ENCODE results near the gene LURAP1L. TPM values are rescaled to one million over a fixed set of nuclear protein-coding genes. Genes with fewer than 3 reads are reported as not detected.

LURAP1L gene
- total and polyA plus RNA-seq, 9 of the 15 experiments (the other 6 are each of a cell fraction or from before 2014, with no cell fraction given) = 0.06 to 0.28 (median 0.07) TPM; not detected in 4

- no peaks in the 10 kb centered on the region for H4K20me1 ChIP-seq (replicated peaks; ENCODE audit: control insufficient read depth, insufficient read depth, low read length)
- H3K9me1 ChIP-seq (ENCODE audit: control insufficient read depth, insufficient read depth, low read length) = no peaks in the 10 kb centered on the region
- H3K27me3 ChIP-seq (ENCODE audit: control insufficient read depth in 2 of 2, insufficient read depth in 2 of 2, low read length in 2 of 2) = no peaks in the 10 kb centered on the region
- in situ Hi-C loops (cut with MboI) = no loop called here
- H3K9ac ChIP-seq (ENCODE audit: insufficient read depth in 1 of 2, low read depth in 2 of 2, low read length in 2 of 2) = no peak overlapping the region
- ChIA-PET POLR2A (no interaction called here), CTCF (ENCODE audit: low intra/inter-chr PET ratio) (no interaction called here)
- FAIRE-seq (no peak), ATAC-seq (no peak), DNase-seq (ENCODE audit: extremely low read depth in 1 of 4, low spot score in 3 of 4) (no peak)
- intact Hi-C loops (cut with micrococcal nuclease) = no loop called here
- H3K9me3 ChIP-seq (replicated peaks; ENCODE audit: control insufficient read depth, insufficient read depth, low read depth, low read length) = no peaks in the 10 kb centered on the region
- no peak overlapping the region for H3K4me2 ChIP-seq (ENCODE audit: insufficient read depth, low read length)
- no peaks in the 10 kb centered on the region for H3K36me3 ChIP-seq (ENCODE audit: control insufficient read depth, insufficient read depth, low read length)
- no peak overlapping the region for H2AFZ ChIP-seq (ENCODE audit: low read depth, low read length)
- no TSS peak for BruUV-seq (replicated peaks)
- 0% methylated on average over 5 of the region's 5 CpGs for WGBS (ENCODE audit: insufficient coverage, low coverage, missing lambda C conversion rate)
- no peak overlapping the region for H3K27ac ChIP-seq (ENCODE audit: extremely low read depth, low read depth, low read length)
- H3K4me3 ChIP-seq = no peak overlapping the region
- no peaks in the 10 kb centered on the region for H3K4me1 ChIP-seq (replicated peaks in 1 of 2; ENCODE audit: control insufficient read depth in 2 of 2, insufficient read depth in 2 of 2, low read length in 2 of 2)
- H3K79me2 ChIP-seq (ENCODE audit: control insufficient read depth, insufficient read depth, low read length) = no peaks in the 10 kb centered on the region
- no peak for TF ChIP-seq ZBTB5 (IDR thresholded peaks at IDR 0.05)
- TF ChIP-seq, protein P1, sequence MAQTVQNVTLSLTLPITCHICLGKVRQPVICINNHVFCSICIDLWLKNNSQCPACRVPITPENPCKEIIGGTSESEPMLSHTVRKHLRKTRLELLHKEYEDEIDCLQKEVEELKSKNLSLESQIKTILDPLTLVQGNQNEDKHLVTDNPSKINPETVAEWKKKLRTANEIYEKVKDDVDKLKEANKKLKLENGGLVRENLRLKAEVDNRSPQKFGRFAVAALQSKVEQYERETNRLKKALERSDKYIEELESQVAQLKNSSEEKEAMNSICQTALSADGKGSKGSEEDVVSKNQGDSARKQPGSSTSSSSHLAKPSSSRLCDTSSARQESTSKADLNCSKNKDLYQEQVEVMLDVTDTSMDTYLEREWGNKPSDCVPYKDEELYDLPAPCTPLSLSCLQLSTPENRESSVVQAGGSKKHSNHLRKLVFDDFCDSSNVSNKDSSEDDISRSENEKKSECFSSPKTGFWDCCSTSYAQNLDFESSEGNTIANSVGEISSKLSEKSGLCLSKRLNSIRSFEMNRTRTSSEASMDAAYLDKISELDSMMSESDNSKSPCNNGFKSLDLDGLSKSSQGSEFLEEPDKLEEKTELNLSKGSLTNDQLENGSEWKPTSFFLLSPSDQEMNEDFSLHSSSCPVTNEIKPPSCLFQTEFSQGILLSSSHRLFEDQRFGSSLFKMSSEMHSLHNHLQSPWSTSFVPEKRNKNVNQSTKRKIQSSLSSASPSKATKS (CRISPR knock-in tag; IDR thresholded peaks at IDR 0.05) = no peak
- no peak for TF ChIP-seq FOXJ3 (CRISPR knock-in tag; IDR thresholded peaks at IDR 0.05)
- no peak for TF ChIP-seq CTCFL (IDR thresholded peaks at IDR 0.05; ENCODE audit: borderline replicate concordance, insufficient read depth, low read depth, low read length, poor library complexity, severe bottlenecking)
- TF ChIP-seq SMARCA4 (IDR thresholded peaks at IDR 0.05) = no peak
- TF ChIP-seq SETDB1 (IDR thresholded peaks at IDR 0.05; ENCODE audit: low read length) = no peak
- TF ChIP-seq ZNF143 (CRISPR knock-in tag; IDR thresholded peaks at IDR 0.05) = no peak
- TF ChIP-seq, protein P2, sequence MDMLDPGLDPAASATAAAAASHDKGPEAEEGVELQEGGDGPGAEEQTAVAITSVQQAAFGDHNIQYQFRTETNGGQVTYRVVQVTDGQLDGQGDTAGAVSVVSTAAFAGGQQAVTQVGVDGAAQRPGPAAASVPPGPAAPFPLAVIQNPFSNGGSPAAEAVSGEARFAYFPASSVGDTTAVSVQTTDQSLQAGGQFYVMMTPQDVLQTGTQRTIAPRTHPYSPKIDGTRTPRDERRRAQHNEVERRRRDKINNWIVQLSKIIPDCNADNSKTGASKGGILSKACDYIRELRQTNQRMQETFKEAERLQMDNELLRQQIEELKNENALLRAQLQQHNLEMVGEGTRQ (CRISPR knock-in tag; IDR thresholded peaks at IDR 0.05) = no peak
- no peak for TF ChIP-seq POLR2AphosphoS2 (IDR thresholded peaks at IDR 0.05; ENCODE audit: low read length)
- TF ChIP-seq KDM5B (IDR thresholded peaks at IDR 0.05; ENCODE audit: insufficient replicate concordance, low read depth, low read length) = no peak
- no peak for TF ChIP-seq THAP12 (CRISPR knock-in tag; IDR thresholded peaks at IDR 0.05)
- no peak for TF ChIP-seq USF1 (CRISPR knock-in tag; IDR thresholded peaks at IDR 0.05)
- TF ChIP-seq CAMTA2 (CRISPR knock-in tag; conservative IDR thresholded peaks at IDR 0.05) = no peak
These were observed 71.2 kb downstream of the LURAP1L start for GRCh38 chr9:12846035-12846434.
